ENCODE measurements around the gene DCUN1D2. TPM values are rescaled to one million over a fixed set of nuclear protein-coding genes. Genes with fewer than 3 reads are reported as not detected.
A peak's percentile ranks its signal among the peaks of the same experiment; 100 is the strongest.
"Not testable (repeated sequence)": the region's sequence is repeated elsewhere in the genome, so short reads cannot be mapped to it uniquely, and the experiment has no call there.

Gene DCUN1D2
- total and polyA plus RNA-seq, 10 donors: 6.3 to 33.1 (median 24.4) TPM

- H3K9me3 ChIP-seq: peaks cover 0 to 5% (median 0%) of the 10 kb centered on the region in 8 donors
- H3K4me3 ChIP-seq: no peak overlapping the region
- intact Hi-C loops (cut with DNase I; ENCODE audit: low total_unique reads): no loop called here
- no peaks in the 10 kb centered on the region for H3K27me3 ChIP-seq (replicated peaks in 1 of 7)
- H3K4me1 ChIP-seq: peaks cover 0 to 25% (median 8%) of the 10 kb centered on the region in 6 donors
- DNase-seq: no peak
- H3K27ac ChIP-seq: no peak overlapping the region
- WGBS, 5 donors: 92 to 97% (median 95%) methylated on average over 6 to 11 of the region's 11 CpGs
- TF ChIP-seq CTCF (IDR thresholded peaks at IDR 0.05 in 8 of 11, conservative IDR thresholded peaks at IDR 0.05 in 3 of 11) (no peak), POLR2A (IDR thresholded peaks at IDR 0.05) (no peak), POLR2AphosphoS5 (IDR thresholded peaks at IDR 0.05) (no peak)
- peaks cover 0 to 92% (median 29%) of the 10 kb centered on the region in 6 donors for H3K36me3 ChIP-seq
These were observed 15.2 kb downstream of the DCUN1D2 start for GRCh38 chr13:113475280-113475679.

GRCh38 chr13:113474179-113474578 lies 16.3 kb downstream of the DCUN1D2 start:
- no peak for DNase-seq
- H3K4me3 ChIP-seq: no peak overlapping the region
- peaks cover 0 to 92% (median 21%) of the 10 kb centered on the region in 6 donors for H3K36me3 ChIP-seq
- intact Hi-C loops (cut with DNase I; ENCODE audit: low total_unique reads): no loop called here
- no peaks in the 10 kb centered on the region for H3K27me3 ChIP-seq (replicated peaks in 1 of 7)
- peak overlapping the region in 4 of 8 donors; percentile 5 to 61 (median 28) for H3K27ac ChIP-seq
- peaks cover 0 to 5% (median 0%) of the 10 kb centered on the region in 8 donors for H3K9me3 ChIP-seq
- H3K4me1 ChIP-seq: peaks cover 0 to 25% (median 8%) of the 10 kb centered on the region in 6 donors
- 45 to 75% (median 67%) methylated on average over 10 of the region's 10 CpGs for WGBS, 5 donors
- TF ChIP-seq POLR2A (IDR thresholded peaks at IDR 0.05): no peak
- TF ChIP-seq POLR2AphosphoS5 (IDR thresholded peaks at IDR 0.05): peak in 2 of 3 donors; percentile 32 to 62
- peak in 1 of 11 experiments; percentile 11 for TF ChIP-seq CTCF (IDR thresholded peaks at IDR 0.05 in 8 of 11, conservative IDR thresholded peaks at IDR 0.05 in 3 of 11)

- H3K27me3 ChIP-seq (replicated peaks in 1 of 7): no peaks in the 10 kb centered on the region
- no peaks in the 10 kb centered on the region for H3K9me3 ChIP-seq
- peak overlapping the region in 6 of 8 donors; percentile 47 to 72 (median 63) for H3K27ac ChIP-seq
- TF ChIP-seq POLR2A (IDR thresholded peaks at IDR 0.05): no peak
- TF ChIP-seq CTCF (IDR thresholded peaks at IDR 0.05 in 8 of 11, conservative IDR thresholded peaks at IDR 0.05 in 3 of 11): peak in 4 of 11 experiments; percentile 28 to 36 (median 31)
- peak; percentile 47 to 75 (median 67) for TF ChIP-seq POLR2AphosphoS5 (IDR thresholded peaks at IDR 0.05)
- H3K4me1 ChIP-seq: peaks cover 0 to 25% (median 8%) of the 10 kb centered on the region in 6 donors
- H3K4me3 ChIP-seq: no peak overlapping the region
- intact Hi-C loops (cut with DNase I; ENCODE audit: low total_unique reads): no loop called here
- peaks cover 0 to 90% (median 18%) of the 10 kb centered on the region in 6 donors for H3K36me3 ChIP-seq
- 78 to 87% (median 84%) methylated on average over 27 to 28 of the region's 28 CpGs for WGBS, 5 donors
- DNase-seq: no peak
These were observed 18.0 kb downstream of the DCUN1D2 start for GRCh38 chr13:113472355-113473025.

- WGBS, 5 donors: 73 to 90% (median 89%) methylated on average over 11 of the region's 11 CpGs
- intact Hi-C loops (cut with DNase I; ENCODE audit: low total_unique reads): no loop called here
- TF ChIP-seq CTCF (IDR thresholded peaks at IDR 0.05 in 8 of 11, conservative IDR thresholded peaks at IDR 0.05 in 3 of 11) (no peak), POLR2AphosphoS5 (IDR thresholded peaks at IDR 0.05) (no peak), POLR2A (IDR thresholded peaks at IDR 0.05) (no peak)
- Histone ChIP-seq H3K36me3 (peaks cover 0 to 90% (median 18%) of the 10 kb centered on the region in 6 donors), H3K27me3 (replicated peaks in 1 of 7) (no peaks in the 10 kb centered on the region), H3K4me1 (peaks cover 0 to 25% (median 8%) of the 10 kb centered on the region in 6 donors), H3K9me3 (no peaks in the 10 kb centered on the region), H3K4me3 (no peak overlapping the region), H3K27ac (peak overlapping the region in 5 of 8 donors; percentile 51 to 72 (median 65))
- DNase-seq: no peak
These were observed 18.7 kb downstream of the DCUN1D2 start for GRCh38 chr13:113471844-113472243.

GRCh38 chr13:113470635-113471163 lies 19.8 kb downstream of the DCUN1D2 start:
- H3K9me3 ChIP-seq; H3K4me3 ChIP-seq; intact Hi-C loops (cut with DNase I; ENCODE audit: low total_unique reads); H3K27ac ChIP-seq; H3K27me3 ChIP-seq (replicated peaks in 1 of 7); DNase-seq: not testable (repeated sequence)
- 91 to 100% (median 100%) methylated on average over 2 to 4 of the region's 4 CpGs for WGBS, 5 donors
- peaks cover 0 to 90% (median 13%) of the 10 kb centered on the region in 6 donors for H3K36me3 ChIP-seq
- peaks cover 0 to 25% (median 8%) of the 10 kb centered on the region in 6 donors for H3K4me1 ChIP-seq

Data from spleen (tissue), 11 donors.